ENCODE measurements around the gene ZSWIM7. TPM values are rescaled to one million over a fixed set of nuclear protein-coding genes. Genes with fewer than 3 reads are reported as not detected.

Gene ZSWIM7
- total and polyA plus RNA-seq, 7 donors: 29.1 to 78.0 (median 41.2) TPM

GRCh38 chr17:16002708-16003260, 3.3 kb upstream of the ZSWIM7 start:
- Histone ChIP-seq H3K9me3 (no peaks in the 10 kb centered on the region), H3K4me3 (no peak overlapping the region), H3K27ac (no peak overlapping the region), H3K36me3 (ENCODE audit: insufficient read depth in 1 of 2, low read depth in 1 of 2) (peaks cover 28 to 71% of the 10 kb centered on the region in 2 donors), H3K4me1 (peaks cover 19% of the 10 kb centered on the region), H3K27me3 (ENCODE audit: insufficient read depth in 3 of 3, low read length in 2 of 3) (no peaks in the 10 kb centered on the region)
- intact Hi-C loops (cut with DNase I): no loop called here
- 92 to 93% (median 93%) methylated on average over 2 of the region's 2 CpGs for WGBS, 3 donors
- ATAC-seq (no peak), DNase-seq (no peak)
- TF ChIP-seq CTCF (IDR thresholded peaks at IDR 0.05): no peak

GRCh38 chr17:16001226-16001897, 1.9 kb upstream of the ZSWIM7 start:
- Histone ChIP-seq H3K27ac (no peak overlapping the region), H3K9me3 (no peaks in the 10 kb centered on the region), H3K27me3 (ENCODE audit: insufficient read depth in 3 of 3, low read length in 2 of 3) (no peaks in the 10 kb centered on the region), H3K36me3 (ENCODE audit: insufficient read depth in 1 of 2, low read depth in 1 of 2) (peaks cover 24 to 68% of the 10 kb centered on the region in 2 donors), H3K4me3 (peak overlapping the region; percentile 80), H3K4me1 (peaks cover 19% of the 10 kb centered on the region)
- intact Hi-C loops (cut with DNase I): no loop called here
- ATAC-seq (no peak), DNase-seq (no peak)
- no peak for TF ChIP-seq CTCF (IDR thresholded peaks at IDR 0.05)

- Histone ChIP-seq H3K27me3 (ENCODE audit: insufficient read depth in 3 of 3, low read length in 2 of 3) (no peaks in the 10 kb centered on the region), H3K9me3 (no peaks in the 10 kb centered on the region), H3K4me3 (peak overlapping the region; percentile 80), H3K4me1 (peaks cover 19% of the 10 kb centered on the region), H3K27ac (peak overlapping the region; percentile 92), H3K36me3 (ENCODE audit: insufficient read depth in 1 of 2, low read depth in 1 of 2) (peaks cover 21 to 61% of the 10 kb centered on the region in 2 donors)
- TF ChIP-seq CTCF (IDR thresholded peaks at IDR 0.05): no peak
- WGBS, 3 donors: 1 to 2% (median 1%) methylated on average over 41 to 64 of the region's 64 CpGs
- intact Hi-C loops (cut with DNase I): loop anchor here in 1 of 2 donors (2.0 kb wide), 2 partner anchors 55 to 173 kb away; partner anchors contain the start of gene ADORA2B
- DNase-seq: no peak
- peak in 2 of 4 donors; percentile 39 to 48 for ATAC-seq
Observed at GRCh38 chr17:15999974-16000827, 697 bp upstream of the ZSWIM7 start.

- peaks cover 14% of the 10 kb centered on the region for H3K4me1 ChIP-seq
- no peak for TF ChIP-seq CTCF (IDR thresholded peaks at IDR 0.05)
Observed at GRCh38 chr17:15998031-15998562, 1.4 kb downstream of the ZSWIM7 start.

More at GRCh38 chr17:15998031-15998562, 1.4 kb downstream of the ZSWIM7 start:
- DNase-seq (no peak), ATAC-seq (no peak)
- intact Hi-C loops (cut with DNase I): loop anchor here in 1 of 2 donors (2.0 kb wide), 2 partner anchors 53 to 171 kb away; partner anchors contain the start of gene ADORA2B
- peak overlapping the region; percentile 80 for H3K4me3 ChIP-seq
- H3K27ac ChIP-seq: peak overlapping the region; percentile 92
- WGBS, 3 donors: 85 to 90% (median 88%) methylated on average over 4 of the region's 4 CpGs
- H3K27me3 ChIP-seq (ENCODE audit: insufficient read depth in 3 of 3, low read length in 2 of 3): no peaks in the 10 kb centered on the region
- peaks cover 6 to 60% of the 10 kb centered on the region in 2 donors for H3K36me3 ChIP-seq (ENCODE audit: insufficient read depth in 1 of 2, low read depth in 1 of 2)
- no peaks in the 10 kb centered on the region for H3K9me3 ChIP-seq
